OCI-LY1 (cell line): ENCODE results near the gene RC3H1.

ENCODE experiments used
- EZH2 ChIP-seq: fragments of 200-600 bp; sonication (generic), shearing (Covaris generic); IDR thresholded peaks from 2 replicates; pipeline ENCODE4 v1.8.0; 2017; ENCODE audit warnings: borderline replicate concordance, mixed run types, mild to moderate bottlenecking, antibody characterized with exemption, low read length, moderate library complexity, mixed read lengths
- TF ChIP-seq, protein P1 (sequence below): fragments of 200-600 bp; sonication (generic), shearing (Covaris generic); IDR thresholded peaks from 2 replicates; pipeline ENCODE4 v1.5.1; 2017; ENCODE audit warnings: mild to moderate bottlenecking, antibody characterized with exemption, low read length, moderate library complexity, mixed read lengths

DNA sequence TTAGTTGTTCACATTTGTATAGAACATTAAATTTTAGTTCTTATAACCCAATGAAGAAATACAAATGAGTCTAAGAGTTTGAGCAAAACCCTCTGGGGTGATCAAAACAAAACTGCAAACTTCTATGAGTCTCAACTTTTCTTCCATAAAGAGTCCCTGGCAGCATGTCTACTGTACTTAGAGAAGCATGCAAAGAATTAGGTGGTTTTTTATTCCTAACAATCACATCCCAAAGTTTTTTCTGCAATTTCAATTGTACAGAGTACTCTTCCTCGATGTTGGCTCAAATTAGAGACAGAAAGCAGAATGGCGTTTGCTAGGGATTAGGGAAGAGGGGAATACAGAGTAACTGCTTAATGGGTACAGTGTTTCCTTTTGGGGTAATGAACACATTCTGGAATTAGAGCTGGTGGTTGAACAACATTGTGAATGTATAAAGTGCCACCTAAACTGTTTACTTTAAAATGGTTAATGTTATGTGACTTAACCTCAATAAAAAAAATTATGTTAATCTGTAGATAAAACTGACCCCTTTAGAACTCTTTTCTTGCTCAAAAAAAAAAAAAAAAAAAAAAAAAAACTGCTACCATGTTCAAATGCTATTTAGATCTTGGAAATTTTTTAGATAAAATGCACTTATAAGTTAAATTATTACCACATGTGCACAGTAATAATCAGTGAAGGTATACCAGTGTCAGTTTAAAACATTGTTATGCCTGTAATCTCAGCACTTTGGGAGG is 4.8 kb downstream of the RC3H1 start:
- TF ChIP-seq, protein P1, sequence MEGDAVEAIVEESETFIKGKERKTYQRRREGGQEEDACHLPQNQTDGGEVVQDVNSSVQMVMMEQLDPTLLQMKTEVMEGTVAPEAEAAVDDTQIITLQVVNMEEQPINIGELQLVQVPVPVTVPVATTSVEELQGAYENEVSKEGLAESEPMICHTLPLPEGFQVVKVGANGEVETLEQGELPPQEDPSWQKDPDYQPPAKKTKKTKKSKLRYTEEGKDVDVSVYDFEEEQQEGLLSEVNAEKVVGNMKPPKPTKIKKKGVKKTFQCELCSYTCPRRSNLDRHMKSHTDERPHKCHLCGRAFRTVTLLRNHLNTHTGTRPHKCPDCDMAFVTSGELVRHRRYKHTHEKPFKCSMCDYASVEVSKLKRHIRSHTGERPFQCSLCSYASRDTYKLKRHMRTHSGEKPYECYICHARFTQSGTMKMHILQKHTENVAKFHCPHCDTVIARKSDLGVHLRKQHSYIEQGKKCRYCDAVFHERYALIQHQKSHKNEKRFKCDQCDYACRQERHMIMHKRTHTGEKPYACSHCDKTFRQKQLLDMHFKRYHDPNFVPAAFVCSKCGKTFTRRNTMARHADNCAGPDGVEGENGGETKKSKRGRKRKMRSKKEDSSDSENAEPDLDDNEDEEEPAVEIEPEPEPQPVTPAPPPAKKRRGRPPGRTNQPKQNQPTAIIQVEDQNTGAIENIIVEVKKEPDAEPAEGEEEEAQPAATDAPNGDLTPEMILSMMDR = no peak
- no peak for TF ChIP-seq EZH2
